Brain microvascular endothelial cell (primary cell): ENCODE data around the gene GNAT1.

ENCODE experiments used
- DNase-seq: peaks from one replicate; pipeline ENCODE4 v3.0.0-alpha.2; 2020
- H3K27ac ChIP-seq: fragments of 250-450 bp; sonication (Bioruptor Pico); 2 replicates; pipeline ENCODE4 v1.5.1; 2020; ENCODE audit warnings: mild to moderate bottlenecking, moderate library complexity
- H3K27me3 ChIP-seq: fragments of 250-450 bp; sonication (Bioruptor Pico); replicated peaks from 2 replicates; pipeline ENCODE4 v1.5.1; 2020; ENCODE audit warnings: mild to moderate bottlenecking
- H3K36me3 ChIP-seq: fragments of 250-450 bp; sonication (Bioruptor Pico); replicated peaks from 2 replicates; pipeline ENCODE4 v1.5.1; 2020; ENCODE audit warnings: mild to moderate bottlenecking
- H3K4me3 ChIP-seq: 2 replicates; pipeline ENCODE4 v1.5.1; 2011; ENCODE audit warnings: low read depth, mild to moderate bottlenecking, control low read depth, low read length, moderate library complexity
- CTCF ChIP-seq: IDR thresholded peaks from 2 replicates; pipeline ENCODE4 v1.5.1; 2011; ENCODE audit warnings: low read depth, mild to moderate bottlenecking, moderate library complexity, low read length, control low read depth, inconsistent platforms; ENCODE audit errors: missing control alignments
- in situ Hi-C: cut with HindIII; loops from 2 replicates; pipeline ENCODE4 v1.10.0; 2017; ENCODE audit warnings: low sequenced_read_pairs, low pct_ligation_motif_present

GNAT1 gene

GRCh38 chr3:50230794-50231125 lies 39.4 kb downstream of the GNAT1 start:
- no peak for TF ChIP-seq CTCF
- DNase-seq, result no peak
- Histone ChIP-seq H3K4me3 (no peak overlapping the region), H3K27me3 (no peaks in the 10 kb centered on the region), H3K36me3 (no peaks in the 10 kb centered on the region), H3K27ac (no peak overlapping the region)
- in situ Hi-C loops, result no loop called here

DNA sequence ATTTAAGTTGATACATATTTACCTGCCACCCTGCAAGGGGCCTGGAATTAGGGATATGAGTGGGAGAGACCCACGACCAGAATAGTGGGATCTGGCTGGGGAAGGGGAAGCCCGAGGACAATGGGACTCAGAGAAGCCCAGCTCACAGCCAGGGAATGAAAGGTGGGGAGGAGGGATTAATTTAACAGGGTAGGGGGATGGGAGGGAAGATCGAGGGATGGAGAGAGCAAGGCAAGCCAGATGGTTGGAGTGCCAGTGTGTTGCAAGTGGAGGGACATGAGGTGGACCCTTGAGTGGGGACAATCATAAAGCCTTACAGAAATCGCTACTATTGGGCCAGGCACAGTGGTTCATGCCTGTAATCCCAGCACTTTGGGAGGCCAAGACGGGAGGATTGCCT lies 40.2 kb downstream of the GNAT1 start:
- Histone ChIP-seq H3K27me3 (no peaks in the 10 kb centered on the region), H3K4me3 (no peak overlapping the region), H3K27ac (no peak overlapping the region), H3K36me3 (no peaks in the 10 kb centered on the region)
- DNase-seq, result no peak
- no peak for TF ChIP-seq CTCF
- in situ Hi-C loops, result no loop called here

DNA sequence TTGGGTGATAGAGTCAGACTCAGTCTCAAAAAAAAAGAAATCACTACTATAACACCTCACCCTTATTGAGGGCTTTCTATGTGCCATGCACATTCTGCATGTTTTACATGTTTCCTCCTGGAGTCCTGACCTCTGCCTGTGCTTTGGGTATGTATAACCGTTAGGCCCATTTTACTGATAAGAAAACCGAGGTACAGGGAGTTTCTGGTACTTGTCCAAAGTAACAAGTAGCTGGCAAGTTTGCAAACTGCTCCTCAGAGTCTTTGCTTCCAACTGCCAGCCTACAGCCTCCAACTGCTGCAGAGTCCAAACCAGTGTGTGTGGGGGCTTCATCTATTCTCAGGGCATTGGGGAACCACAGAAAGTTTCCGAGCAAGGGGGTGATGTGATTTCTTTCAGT lies 40.9 kb downstream of the GNAT1 start:
- no peaks in the 10 kb centered on the region for H3K36me3 ChIP-seq
- H3K27me3 ChIP-seq, result no peaks in the 10 kb centered on the region
- in situ Hi-C loops, result no loop called here
- H3K27ac ChIP-seq, result no peak overlapping the region
- TF ChIP-seq CTCF, result no peak
- H3K4me3 ChIP-seq, result no peak overlapping the region
- DNase-seq, result no peak

- Histone ChIP-seq H3K4me3 (no peak overlapping the region), H3K36me3 (no peaks in the 10 kb centered on the region)
- no peak for DNase-seq
These were observed 41.8 kb downstream of the GNAT1 start for GRCh38 chr3:50233176-50233575.

DNA sequence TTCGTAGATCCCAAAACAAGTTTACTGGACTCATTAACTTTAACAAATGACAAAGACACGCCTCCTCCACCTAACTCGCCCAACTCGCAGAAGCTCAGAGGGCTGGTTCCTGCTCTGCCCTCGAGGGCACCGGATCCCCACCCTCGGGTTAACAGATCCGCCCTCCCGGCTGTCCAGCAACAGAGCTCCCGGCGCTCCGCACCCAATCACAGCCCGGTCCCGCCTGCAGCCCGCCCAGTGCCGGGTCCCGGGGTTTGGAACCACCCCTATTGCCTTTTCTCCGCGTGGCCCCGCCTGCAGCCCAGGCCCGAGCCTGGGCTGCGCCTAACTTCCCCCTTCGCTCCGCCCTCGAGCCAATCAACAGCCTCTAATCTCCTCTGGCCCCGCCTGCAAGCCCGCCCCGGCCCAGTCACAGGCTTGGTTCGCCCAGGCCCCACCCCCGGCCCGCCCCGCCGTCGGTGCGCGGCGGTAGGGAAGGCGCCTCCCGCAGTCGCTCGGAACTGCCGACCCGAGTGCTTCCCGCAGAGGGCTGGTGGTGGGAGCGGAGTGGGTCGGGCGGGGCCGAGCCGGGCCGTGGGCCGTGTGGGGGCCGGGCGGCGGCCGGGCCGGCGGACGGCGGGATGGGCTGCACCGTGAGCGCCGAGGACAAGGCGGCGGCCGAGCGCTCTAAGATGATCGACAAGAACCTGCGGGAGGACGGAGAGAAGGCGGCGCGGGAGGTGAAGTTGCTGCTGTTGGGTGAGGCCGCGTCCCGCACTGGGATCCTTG lies 44.5 kb downstream of the GNAT1 start, which contains the start of gene GNAI2:
TSS of gene GNAI2 (plus strand) at position 489 of the 768 bp plus-strand sequence. CDS start at position 621, 132 bp downstream.
- Histone ChIP-seq H3K4me3 (peak within 1 kb of the TSS; percentile 90), H3K36me3 (no peaks in the 10 kb centered on the region), H3K27me3 (no peaks in the 10 kb centered on the region), H3K27ac (peak within 1 kb of the TSS; percentile 28)
- in situ Hi-C loops, result no loop called here
- peak; percentile 97 for DNase-seq
- no peak for TF ChIP-seq CTCF

More at GRCh38 chr3:50233176-50233575, 41.8 kb downstream of the GNAT1 start:
- in situ Hi-C loops, result no loop called here
- TF ChIP-seq CTCF, result no peak
- no peak overlapping the region for H3K27ac ChIP-seq
- H3K27me3 ChIP-seq, result no peaks in the 10 kb centered on the region
